NOMO-1 treated with DMSO at 0.1 percent for 48 hours (cell line): ENCODE results near the gene RABEP2.
"Not testable (repeated sequence)": the region's sequence is repeated elsewhere in the genome, so short reads cannot be mapped to it uniquely, and the experiment has no call there.

Experiments used
- DNase-seq: peaks from one replicate; lab custom pipeline; 2025; ENCODE audit not compliant: unreplicated experiment; lab: John Stamatoyannopoulos, UW

RABEP2 gene, protein sequence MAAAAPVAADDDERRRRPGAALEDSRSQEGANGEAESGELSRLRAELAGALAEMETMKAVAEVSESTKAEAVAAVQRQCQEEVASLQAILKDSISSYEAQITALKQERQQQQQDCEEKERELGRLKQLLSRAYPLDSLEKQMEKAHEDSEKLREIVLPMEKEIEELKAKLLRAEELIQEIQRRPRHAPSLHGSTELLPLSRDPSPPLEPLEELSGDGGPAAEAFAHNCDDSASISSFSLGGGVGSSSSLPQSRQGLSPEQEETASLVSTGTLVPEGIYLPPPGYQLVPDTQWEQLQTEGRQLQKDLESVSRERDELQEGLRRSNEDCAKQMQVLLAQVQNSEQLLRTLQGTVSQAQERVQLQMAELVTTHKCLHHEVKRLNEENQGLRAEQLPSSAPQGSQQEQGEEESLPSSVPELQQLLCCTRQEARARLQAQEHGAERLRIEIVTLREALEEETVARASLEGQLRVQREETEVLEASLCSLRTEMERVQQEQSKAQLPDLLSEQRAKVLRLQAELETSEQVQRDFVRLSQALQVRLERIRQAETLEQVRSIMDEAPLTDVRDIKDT

DNA sequence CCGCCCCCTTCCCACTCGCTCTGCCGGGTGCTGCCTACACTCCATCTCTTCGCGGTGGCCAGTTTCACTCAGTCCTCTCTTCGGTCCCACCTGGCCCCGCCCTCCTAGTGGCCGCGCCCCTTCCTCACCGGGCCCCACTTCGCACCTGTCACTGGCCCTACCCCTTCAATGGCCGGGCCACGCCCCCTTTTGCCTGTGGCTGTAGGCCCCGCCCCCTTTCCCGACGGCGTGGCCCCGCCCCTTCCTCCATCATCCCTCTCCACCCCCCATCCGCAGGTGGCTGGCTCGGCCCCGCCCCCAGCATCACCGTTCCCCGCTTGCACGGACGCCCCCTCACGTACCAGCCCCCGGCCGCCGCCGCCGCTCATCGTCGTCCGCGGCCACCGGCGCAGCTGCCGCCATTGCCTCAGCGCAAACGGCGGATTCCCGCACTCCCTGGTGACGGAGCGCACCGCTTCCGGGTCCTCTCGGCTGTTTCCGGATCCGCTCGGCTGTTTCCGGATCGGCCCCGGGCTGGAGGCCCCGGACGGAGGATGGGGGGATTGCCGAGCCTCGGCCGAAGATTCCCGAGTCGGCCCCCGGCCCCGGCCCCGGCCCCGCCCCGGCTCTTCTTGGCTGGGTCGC, at the start of gene RABEP2:
Gene RABEP2 (minus strand): TSS at position 477 of the 624 bp plus-strand sequence. CDS start 75 bp downstream, at position 402.
- DNase-seq = peak; percentile 89

DNA sequence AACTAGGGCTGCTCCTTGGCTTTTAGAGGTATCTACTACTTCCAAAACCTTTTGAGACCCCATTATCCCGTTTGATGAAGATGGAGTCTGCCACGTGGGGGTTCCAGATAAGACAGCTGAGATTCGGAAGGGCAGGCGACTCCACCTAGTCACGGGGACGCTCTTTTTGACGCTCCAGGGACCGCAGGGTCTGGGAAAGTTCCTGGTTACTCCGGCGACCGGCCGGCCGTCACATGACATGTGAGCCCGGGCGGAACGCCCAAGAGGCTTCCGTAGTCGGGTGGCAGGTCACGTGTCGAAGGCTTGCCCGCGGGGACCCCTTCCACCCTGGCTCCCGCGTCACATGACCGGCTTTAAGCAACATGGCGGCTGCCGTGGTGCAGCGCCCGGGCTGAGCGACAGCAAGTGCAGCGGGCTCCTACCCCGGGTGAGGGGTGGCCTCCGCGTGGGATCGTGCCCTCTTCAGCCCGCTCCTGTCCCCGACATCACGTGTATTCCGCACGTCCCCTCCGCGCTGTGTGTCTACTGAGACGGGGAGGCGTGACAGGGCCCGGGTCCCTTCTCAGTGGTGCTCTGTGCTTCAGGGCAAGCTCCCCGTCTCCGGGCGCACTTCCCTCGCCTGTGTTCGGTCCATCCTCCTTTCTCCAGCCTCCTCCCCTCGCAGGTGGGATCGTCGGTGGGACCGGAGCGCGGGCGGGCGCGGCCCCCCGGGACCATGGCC, 49.6 kb upstream of the RABEP2 start, which contains the start of gene SPNS1:
Gene SPNS1 (plus strand): TSS at position 342 of the 721 bp plus-strand sequence. CDS start 374 bp downstream, at position 716.
- peak; percentile 95 for DNase-seq

- DNase-seq = no peak
Observed at GRCh38 chr16:28974007-28974436, 49.0 kb upstream of the RABEP2 start.

DNA sequence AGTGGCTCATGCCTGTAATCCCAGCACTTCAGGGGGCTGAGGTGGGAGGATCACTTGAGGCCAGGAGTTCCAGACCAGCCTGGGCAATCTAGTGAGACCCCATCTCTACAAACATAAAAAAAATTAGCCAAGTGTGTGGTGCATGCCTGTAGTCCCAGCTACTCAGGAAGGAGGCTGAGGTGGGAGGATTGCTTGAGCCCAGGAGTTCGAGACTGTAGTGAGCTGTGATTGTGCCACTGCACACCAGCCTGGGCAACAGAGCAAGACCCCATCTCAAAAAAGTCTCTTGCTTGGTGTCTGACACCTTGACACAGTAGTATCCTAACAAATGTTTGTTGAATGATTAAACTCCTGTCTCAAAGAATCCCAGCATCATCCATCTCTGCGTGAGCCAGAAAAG, 44.7 kb upstream of the RABEP2 start:
- DNase-seq = not testable (repeated sequence)

DNA sequence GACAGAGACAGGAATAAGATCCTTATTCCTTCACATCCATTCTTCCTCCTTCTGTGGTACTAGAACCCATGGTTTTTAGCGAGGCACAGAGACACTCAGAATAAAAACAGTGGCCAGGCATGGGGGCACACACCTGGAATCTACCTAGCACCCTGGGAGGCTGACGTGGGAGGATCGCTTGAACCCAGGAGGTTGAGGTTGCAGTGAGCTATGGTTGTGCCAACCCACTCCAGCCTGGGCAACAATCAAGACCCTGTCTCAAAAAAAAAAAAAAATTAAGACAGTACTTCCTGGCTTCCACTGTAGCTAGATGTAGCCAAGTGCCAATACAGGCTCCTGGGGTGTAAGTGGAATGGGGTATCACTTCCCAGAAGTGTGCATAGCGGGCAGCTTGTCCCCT, 42.1 kb upstream of the RABEP2 start:
- DNase-seq = no peak

DNA sequence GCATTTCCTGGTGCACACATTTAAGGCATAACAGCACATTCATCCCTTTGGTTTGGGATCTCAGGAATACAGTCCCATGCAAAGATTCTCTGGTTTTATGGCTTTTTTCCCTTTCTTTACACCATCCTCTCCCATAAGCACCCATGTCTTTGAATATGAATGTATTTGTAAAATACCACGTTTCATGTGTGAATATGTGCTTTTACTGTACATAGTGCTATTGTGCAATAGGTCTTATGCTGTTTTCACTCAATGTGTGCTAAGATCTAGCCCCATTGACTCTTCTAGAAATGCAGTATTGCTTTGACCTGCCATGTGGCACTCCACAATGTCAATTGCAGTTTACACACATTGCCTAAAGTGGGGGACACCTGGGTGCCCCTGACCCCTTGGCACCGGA, 39.5 kb upstream of the RABEP2 start:
- no peak for DNase-seq

- no peak for DNase-seq
Observed at GRCh38 chr16:28964072-28964471, 39.0 kb upstream of the RABEP2 start.

DNA sequence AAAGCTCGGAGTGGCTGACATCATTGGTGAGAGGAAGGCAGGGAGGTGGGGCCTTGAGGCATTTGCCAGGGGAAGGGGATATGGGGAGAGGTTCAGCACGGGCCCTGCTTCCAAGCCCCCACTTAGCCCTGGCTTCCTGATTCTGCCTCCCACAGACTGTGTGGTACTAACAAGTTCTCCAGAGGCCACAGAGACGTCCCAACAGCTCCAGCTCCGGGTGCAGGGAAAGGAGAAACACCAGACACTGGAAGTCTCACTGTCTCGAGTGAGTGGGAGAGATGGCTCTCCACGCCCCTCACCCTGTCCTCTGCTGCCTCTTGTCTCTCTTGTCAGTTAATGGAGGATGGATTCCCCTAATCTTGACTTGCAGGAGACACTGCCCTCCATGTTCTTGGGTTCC, 33.8 kb upstream of the RABEP2 start:
- no peak for DNase-seq

GRCh38 chr16:28958216-28958615, 33.2 kb upstream of the RABEP2 start:
- DNase-seq = no peak

GRCh38 chr16:28951410-28951943, 26.4 kb upstream of the RABEP2 start:
- peak; percentile 8 for DNase-seq

DNA sequence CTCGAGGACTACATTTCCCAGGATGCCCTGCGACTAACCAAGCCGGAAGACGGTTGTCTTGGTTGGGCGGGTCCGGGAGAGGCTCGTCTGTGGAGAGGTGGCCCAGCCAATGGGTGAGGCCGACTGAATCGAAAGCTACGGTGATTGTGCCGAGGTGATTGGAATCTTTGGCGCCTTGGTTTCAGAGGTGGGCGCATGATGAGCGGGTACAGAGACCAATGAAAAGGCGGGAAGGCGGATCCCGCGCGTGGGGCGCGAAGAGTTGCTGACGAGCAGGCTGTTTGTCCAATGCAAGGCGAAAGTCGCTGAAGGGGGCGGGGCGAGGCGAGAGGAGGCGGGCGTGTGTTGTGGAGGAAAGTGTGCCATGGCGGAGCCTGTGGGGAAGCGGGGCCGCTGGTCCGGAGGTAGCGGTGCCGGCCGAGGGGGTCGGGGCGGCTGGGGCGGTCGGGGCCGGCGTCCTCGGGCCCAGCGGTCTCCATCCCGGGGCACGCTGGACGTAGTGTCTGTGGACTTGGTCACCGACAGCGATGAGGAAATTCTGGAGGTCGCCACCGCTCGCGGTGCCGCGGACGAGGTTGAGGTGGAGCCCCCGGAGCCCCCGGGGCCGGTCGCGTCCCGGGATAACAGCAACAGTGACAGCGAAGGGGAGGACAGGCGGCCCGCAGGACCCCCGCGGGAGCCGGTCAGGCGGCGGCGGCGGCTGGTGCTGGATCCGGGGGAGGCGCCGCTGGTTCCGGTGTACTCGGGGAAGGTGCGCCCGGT, 25.8 kb upstream of the RABEP2 start, which contains the start of gene NFATC2IP:
Gene NFATC2IP (plus strand): TSS at position 290 of the 762 bp plus-strand sequence. CDS start 75 bp downstream, at position 365.
- peak; percentile 99 for DNase-seq

- DNase-seq = no peak
Observed at GRCh38 chr16:28946681-28947080, 21.6 kb upstream of the RABEP2 start.

GRCh38 chr16:28943281-28943680, 18.2 kb upstream of the RABEP2 start:
- no peak for DNase-seq

DNA sequence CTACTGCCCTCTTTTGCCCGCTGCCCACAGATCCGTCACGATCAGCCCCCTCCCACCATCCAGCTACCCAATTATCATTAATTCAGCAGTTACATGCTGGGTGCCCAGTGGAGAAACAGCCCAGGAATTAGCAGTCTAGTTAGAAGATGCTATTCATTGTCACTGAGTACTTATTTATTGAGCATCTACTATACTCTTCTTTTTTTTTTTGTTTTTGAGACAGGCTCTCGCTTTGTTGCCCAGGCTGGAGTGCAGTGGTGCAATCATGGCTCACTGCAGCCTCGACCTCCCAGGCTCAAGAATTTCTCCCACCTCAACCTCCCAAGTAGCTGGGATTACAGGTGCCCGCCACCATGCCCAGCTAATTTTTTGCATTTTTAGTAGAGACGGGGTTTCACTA, 14.8 kb upstream of the RABEP2 start:
- not testable (repeated sequence) for DNase-seq

- no peak for DNase-seq
Observed at GRCh38 chr16:28938721-28939120, 13.7 kb upstream of the RABEP2 start.

GRCh38 chr16:28937222-28937876, 12.3 kb upstream of the RABEP2 start:
- no peak for DNase-seq

DNA sequence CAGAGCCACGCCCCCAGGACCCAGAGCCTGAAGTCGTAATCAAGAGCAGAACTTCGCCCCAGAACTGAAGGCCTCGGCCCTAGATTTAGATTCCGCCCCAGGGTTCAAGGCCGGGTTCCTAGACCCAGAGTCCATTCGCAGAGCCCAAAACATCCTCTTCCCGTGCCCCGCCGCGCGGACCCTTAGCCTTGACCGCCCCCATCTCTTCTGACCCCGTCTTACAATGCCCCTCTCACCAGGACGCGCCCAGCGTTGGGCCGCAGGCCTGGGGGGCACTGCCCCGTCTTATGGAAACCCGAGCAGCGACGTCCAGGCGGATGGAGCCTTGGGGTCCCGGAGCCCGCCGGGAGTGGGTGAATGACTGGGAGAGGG, 11.7 kb upstream of the RABEP2 start:
- DNase-seq = no peak

DNA sequence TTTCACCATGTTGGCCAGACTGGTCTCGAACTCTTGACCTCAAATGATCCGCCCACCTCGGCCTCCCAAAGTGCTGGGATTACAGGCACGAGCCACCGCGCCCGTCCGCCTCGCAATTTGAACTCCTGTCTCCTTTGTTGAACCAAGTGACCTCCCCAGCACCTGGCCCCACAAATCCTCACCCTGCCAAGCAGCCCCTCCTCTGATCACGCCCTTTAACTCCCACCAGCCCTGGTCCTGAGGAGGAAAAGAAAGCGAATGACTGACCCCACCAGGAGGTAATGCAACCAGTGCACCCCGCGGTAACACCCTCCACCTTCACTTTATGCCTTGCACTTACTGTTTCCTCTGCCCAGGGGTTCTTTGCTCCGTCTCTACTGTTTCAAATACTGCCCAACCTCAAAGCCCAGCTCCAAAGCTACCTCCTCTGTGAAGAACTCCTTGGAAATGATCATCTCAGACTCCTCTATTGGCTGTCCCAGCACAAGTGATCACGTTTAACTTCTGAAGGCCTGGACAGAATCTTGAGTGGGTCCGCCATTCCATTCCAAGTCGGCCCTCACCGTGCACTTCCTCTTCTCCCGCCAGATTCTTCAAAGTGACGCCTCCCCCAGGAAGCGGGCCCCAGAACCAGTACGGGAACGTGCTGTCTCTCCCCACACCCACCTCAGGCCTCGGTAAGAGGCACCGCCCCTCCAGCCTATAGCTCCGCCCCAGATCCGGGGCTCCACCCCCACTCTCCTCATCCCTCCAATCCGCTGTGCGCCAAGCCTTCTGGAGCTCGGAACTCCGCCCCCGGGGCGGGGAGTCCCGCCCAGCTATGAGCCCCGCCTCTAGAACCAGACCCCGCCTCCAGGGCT, 11.1 kb upstream of the RABEP2 start:
- DNase-seq = peak; percentile 94

- DNase-seq = no peak
Observed at GRCh38 chr16:28935346-28935745, 10.3 kb upstream of the RABEP2 start.
